HCT116 (cell line): ENCODE results near the gene SLC9A9. TPM values are rescaled to one million over a fixed set of nuclear protein-coding genes. Genes with fewer than 3 reads are reported as not detected.

Experiments
- ATAC-seq: fragments of 200-7000 bp; cut with Tn5 transposase; 2 replicates; pipeline ENCODE4 v1.9.1; 2020; ENCODE audit warnings: mild to moderate bottlenecking, moderate library complexity
- BruUV-seq: library from RNA; stranded (reverse); fragments of 400-500 nt; replicated peaks from 2 replicates; lab custom pipeline; 2021; lab: Mats Ljungman, UMichigan
- CTCF ChIA-PET: fragments of 300-600 bp; sonication (Branson Sonifier 250); formaldehyde crosslinking; loops from one replicate; lab custom pipeline; 2021; ENCODE audit warnings: antibody characterized with exemption; lab: Charles Lee
- POLR2A ChIA-PET: fragments of 300-600, 350-600 bp; sonication (Branson Sonifier 250); formaldehyde crosslinking; loops from one replicate; lab custom pipeline; 2021; ENCODE audit warnings: antibody characterized with exemption; lab: Charles Lee
- RAD21 ChIA-PET, 2 experiments: fragments of 300-600 bp; sonication (Branson Sonifier 250); formaldehyde crosslinking; loops; one replicate each; lab custom pipeline; 2023; ENCODE audit warnings: low total read pairs in 2 of 2; ENCODE audit not compliant: uncharacterized antibody in 2 of 2, unreplicated experiment in 2 of 2, low non-redundant PET in 1 of 2; lab: Charles Lee
- DNase-seq: peaks from one replicate; pipeline ENCODE4 v3.0.0-alpha.2; 2010; ENCODE audit warnings: low read depth, low spot score
- H2AFZ ChIP-seq: fragments of 200-600 bp; shearing (Covaris generic), sonication (generic); 2 replicates; pipeline ENCODE4 v1.6.1; 2017; ENCODE audit warnings: low read depth, mixed run types, mixed read lengths, antibody characterized with exemption, low read length; ENCODE audit not compliant: poor library complexity, severe bottlenecking
- H3K27ac ChIP-seq: 2 replicates; pipeline ENCODE4 v1.5.1; 2012; ENCODE audit warnings: low read depth, low read length
- H3K27me3 ChIP-seq: fragments of 200-600 bp; sonication (generic); 2 replicates; pipeline ENCODE4 v1.6.1; 2016; ENCODE audit warnings: mixed run types, low read length, mixed read lengths; ENCODE audit not compliant: insufficient read depth
- H3K36me3 ChIP-seq, 2 experiments: fragments of 200-500 bp in 1 of 2; fragments of 200-600 bp in 1 of 2; sonication (Bioruptor generic) in 1 of 2; sonication (generic) in 1 of 2; 2 replicates each; pipeline versions ENCODE4 v1.5.1 to v1.6.1; 2014 to 2016; ENCODE audit warnings: low read length in 2 of 2, inconsistent platforms in 1 of 2, mixed read lengths in 1 of 2, mixed run types in 1 of 2; ENCODE audit not compliant: insufficient read depth in 2 of 2, control insufficient read depth in 1 of 2
- H3K4me1 ChIP-seq, 2 experiments: fragments of 200-600 bp in 1 of 2; sonication (generic) in 1 of 2; 2 replicates each; pipeline versions ENCODE4 v1.5.1 to v1.6.1; 2012 to 2017; ENCODE audit warnings: low read length in 2 of 2, inconsistent platforms in 1 of 2, mild to moderate bottlenecking in 1 of 2, mixed read lengths in 1 of 2, mixed run types in 1 of 2, moderate library complexity in 1 of 2; ENCODE audit not compliant: insufficient read depth in 2 of 2, control insufficient read depth in 1 of 2
- H3K4me2 ChIP-seq: fragments of 200-600 bp; sonication (generic); 2 replicates; pipeline ENCODE4 v1.6.1; 2017; ENCODE audit warnings: mixed run types, low read length, mixed read lengths
- H3K4me3 ChIP-seq, 2 experiments: fragments of 200-600 bp in 1 of 2; sonication (generic) in 1 of 2; replicated peaks in 1 of 2; 2 replicates each; pipeline ENCODE4 v1.5.1; 2011 to 2016; ENCODE audit warnings: low read length in 2 of 2, control low read depth in 1 of 2, low read depth in 1 of 2, mild to moderate bottlenecking in 1 of 2, mixed read lengths in 1 of 2, mixed run types in 1 of 2
- H3K79me2 ChIP-seq: fragments of 200-600 bp; sonication (generic); 2 replicates; pipeline ENCODE4 v1.6.1; 2017; ENCODE audit warnings: mild to moderate bottlenecking, mixed run types, low read length, moderate library complexity, mixed read lengths; ENCODE audit not compliant: insufficient read depth
- H3K9ac ChIP-seq: fragments of 200-600 bp; sonication (generic); 2 replicates; pipeline ENCODE4 v1.6.1; 2016; ENCODE audit warnings: low read length, mixed read lengths
- H3K9me2 ChIP-seq: fragments of 200-600 bp; sonication (generic), shearing (Covaris generic); 2 replicates; pipeline ENCODE4 v1.6.1; 2017; ENCODE audit warnings: mixed run types, mild to moderate bottlenecking, moderate library complexity; ENCODE audit not compliant: insufficient read depth
- H3K9me3 ChIP-seq, 2 experiments: fragments of 200-500 bp in 1 of 2; fragments of 200-600 bp in 1 of 2; sonication (Bioruptor generic) in 1 of 2; sonication (generic) in 1 of 2; 2 replicates each; pipeline ENCODE4 v1.6.1; 2014 to 2017; ENCODE audit warnings: low read length in 2 of 2, mixed read lengths in 2 of 2, inconsistent platforms in 1 of 2, low read depth in 1 of 2, mild to moderate bottlenecking in 1 of 2, mixed run types in 1 of 2, moderate library complexity in 1 of 2; ENCODE audit not compliant: control insufficient read depth in 1 of 2, insufficient read depth in 1 of 2
- H4K20me1 ChIP-seq: fragments of 200-600 bp; sonication (generic), shearing (Covaris generic); 2 replicates; pipeline ENCODE4 v1.6.1; 2017; ENCODE audit warnings: mixed run types, mild to moderate bottlenecking, moderate library complexity; ENCODE audit not compliant: insufficient read depth
- ELF1 ChIP-seq: IDR thresholded peaks from 2 replicates; pipeline ENCODE4 v1.6.1; 2012; ENCODE audit warnings: low read depth, borderline replicate concordance
- EZH2 ChIP-seq: fragments of 200-600 bp; sonication (generic); IDR thresholded peaks from 2 replicates; pipeline ENCODE4 v1.6.1; 2017; ENCODE audit warnings: antibody characterized with exemption, mixed run types
- EZH2phosphoT487 ChIP-seq: fragments of 200-600 bp; IDR thresholded peaks from 2 replicates; pipeline ENCODE4 v1.6.1; 2018; ENCODE audit warnings: antibody characterized with exemption, borderline replicate concordance
- FOSL1 ChIP-seq: IDR thresholded peaks from 2 replicates; pipeline ENCODE4 v1.6.1; 2012; ENCODE audit warnings: low read depth
- JUND ChIP-seq: IDR thresholded peaks from 2 replicates; pipeline ENCODE4 v1.6.1; 2012
- MAX ChIP-seq: IDR thresholded peaks from 2 replicates; pipeline ENCODE4 v1.6.1; 2012
- POLR2A ChIP-seq: IDR thresholded peaks from 2 replicates; pipeline ENCODE4 v1.7.0; 2011; ENCODE audit warnings: borderline replicate concordance; ENCODE audit not compliant: insufficient read depth, insufficient read length; ENCODE audit errors: extremely low read depth
- POLR2AphosphoS5 ChIP-seq: IDR thresholded peaks from 2 replicates; pipeline ENCODE4 v1.6.1; 2011; ENCODE audit warnings: mild to moderate bottlenecking, low read depth, low read length, moderate library complexity
- RAD21 ChIP-seq: IDR thresholded peaks from 2 replicates; pipeline ENCODE4 v1.6.1; 2012; ENCODE audit warnings: low read depth, mild to moderate bottlenecking
- SIN3A ChIP-seq: IDR thresholded peaks from 2 replicates; pipeline ENCODE4 v1.6.1; 2012; ENCODE audit warnings: low read depth
- SP1 ChIP-seq: IDR thresholded peaks from 2 replicates; pipeline ENCODE4 v1.6.1; 2012; ENCODE audit warnings: low read depth
- TCF7L2 ChIP-seq: IDR thresholded peaks from 2 replicates; pipeline ENCODE4 v1.7.0; 2011; ENCODE audit warnings: borderline replicate concordance, inconsistent platforms; ENCODE audit not compliant: insufficient read depth, insufficient read length; ENCODE audit errors: extremely low read depth
- YY1 ChIP-seq: IDR thresholded peaks from 2 replicates; pipeline ENCODE4 v1.6.1; 2011; ENCODE audit warnings: low read length, low read depth, moderate library complexity, mild to moderate bottlenecking; ENCODE audit not compliant: insufficient replicate concordance; ENCODE audit errors: extremely low read depth
- ZBTB33 ChIP-seq: IDR thresholded peaks from 2 replicates; pipeline ENCODE4 v1.6.1; 2011; ENCODE audit warnings: mild to moderate bottlenecking, low read length, moderate library complexity; ENCODE audit not compliant: insufficient replicate concordance; ENCODE audit errors: extremely low read depth
- ZFX ChIP-seq: fragments of 450-650 bp; IDR thresholded peaks from 2 replicates; pipeline ENCODE4 v1.6.1; 2017
- ZNF274 ChIP-seq: fragments of 200-500 bp; sonication (Bioruptor generic); IDR thresholded peaks from 2 replicates; pipeline ENCODE4 v1.6.1; 2014; ENCODE audit warnings: mild to moderate bottlenecking, low read depth, low read length, inconsistent platforms
- intact Hi-C: fragments of 100-400 bp; cut with micrococcal nuclease; formaldehyde crosslinking; loops from 2 replicates; pipeline ENCODE4 v1.10.0; 2022
- total RNA-seq: library from RNA; stranded (reverse); gene quantifications from one replicate; pipeline ENCODE4 v1.2.1, GENCODE V29; 2021; ENCODE audit not compliant: unreplicated experiment
- TF ChIP-seq, protein P1 (sequence below): IDR thresholded peaks from 2 replicates; pipeline ENCODE4 v1.6.1; 2012
- TF ChIP-seq, protein P2 (sequence below), 3 experiments: fragments of 200-600 bp in 1 of 3; sonication (generic) in 1 of 3; IDR thresholded peaks in 2 of 3; conservative IDR thresholded peaks in 1 of 3; 2 replicates each; pipeline ENCODE4 v1.5.1; 2012 to 2017; ENCODE audit warnings: low read depth in 2 of 3, low read length in 2 of 3, antibody characterized with exemption in 1 of 3, borderline replicate concordance in 1 of 3, control low read depth in 1 of 3, mild to moderate bottlenecking in 1 of 3, mixed read lengths in 1 of 3, mixed run types in 1 of 3, moderate library complexity in 1 of 3; ENCODE audit not compliant: insufficient read depth in 1 of 3

The SLC9A9 gene
- total RNA-seq, 1 experiment from 2014 or later, result 0.20 TPM

DNA sequence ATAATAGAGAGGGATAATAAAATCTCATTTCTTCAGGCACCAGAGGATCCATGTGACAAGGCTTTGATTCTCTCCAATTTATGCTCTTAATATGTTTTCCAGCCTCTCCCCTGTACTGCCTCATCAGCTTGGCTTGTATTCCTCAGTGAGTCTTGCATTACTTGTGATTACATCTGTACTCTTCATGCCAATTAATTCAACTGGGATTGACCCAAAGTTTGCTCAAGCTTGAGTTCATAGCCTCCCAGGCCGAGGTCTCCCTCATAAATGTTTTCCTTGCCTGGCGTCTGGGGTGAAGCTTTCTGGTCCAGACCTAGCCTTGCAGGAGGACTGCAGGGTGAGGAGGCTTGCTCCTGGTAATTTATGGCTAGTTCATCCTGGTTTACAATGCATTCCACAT is 581.8 kb downstream of the SLC9A9 start:
- Histone ChIP-seq H4K20me1 (no peaks in the 10 kb centered on the region), H2AFZ (no peak overlapping the region), H3K27me3 (no peaks in the 10 kb centered on the region), H3K36me3 (no peaks in the 10 kb centered on the region), H3K9me3 (no peaks in the 10 kb centered on the region), H3K9ac (no peak overlapping the region), H3K27ac (no peak overlapping the region), H3K4me2 (no peak overlapping the region), H3K9me2 (no peaks in the 10 kb centered on the region), H3K4me3 (no peak overlapping the region), H3K79me2 (no peaks in the 10 kb centered on the region), H3K4me1 (no peaks in the 10 kb centered on the region)
- POLR2A ChIA-PET, result no interaction called here
- RAD21 ChIA-PET, result no interaction called here
- CTCF ChIA-PET, result no interaction called here
- intact Hi-C loops, result no loop called here
- BruUV-seq, result no TSS peak
- TF ChIP-seq EZH2phosphoT487 (no peak), SP1 (no peak), YY1 (no peak), ZFX (no peak), POLR2AphosphoS5 (no peak), FOSL1 (no peak), MAX (no peak), ZNF274 (no peak), EZH2 (no peak), POLR2A (no peak), JUND (no peak), TCF7L2 (no peak), SIN3A (no peak), RAD21 (no peak), ZBTB33 (no peak), ELF1 (no peak)
- TF ChIP-seq, protein P1, sequence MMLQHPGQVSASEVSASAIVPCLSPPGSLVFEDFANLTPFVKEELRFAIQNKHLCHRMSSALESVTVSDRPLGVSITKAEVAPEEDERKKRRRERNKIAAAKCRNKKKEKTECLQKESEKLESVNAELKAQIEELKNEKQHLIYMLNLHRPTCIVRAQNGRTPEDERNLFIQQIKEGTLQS, result no peak
- TF ChIP-seq, protein P2, sequence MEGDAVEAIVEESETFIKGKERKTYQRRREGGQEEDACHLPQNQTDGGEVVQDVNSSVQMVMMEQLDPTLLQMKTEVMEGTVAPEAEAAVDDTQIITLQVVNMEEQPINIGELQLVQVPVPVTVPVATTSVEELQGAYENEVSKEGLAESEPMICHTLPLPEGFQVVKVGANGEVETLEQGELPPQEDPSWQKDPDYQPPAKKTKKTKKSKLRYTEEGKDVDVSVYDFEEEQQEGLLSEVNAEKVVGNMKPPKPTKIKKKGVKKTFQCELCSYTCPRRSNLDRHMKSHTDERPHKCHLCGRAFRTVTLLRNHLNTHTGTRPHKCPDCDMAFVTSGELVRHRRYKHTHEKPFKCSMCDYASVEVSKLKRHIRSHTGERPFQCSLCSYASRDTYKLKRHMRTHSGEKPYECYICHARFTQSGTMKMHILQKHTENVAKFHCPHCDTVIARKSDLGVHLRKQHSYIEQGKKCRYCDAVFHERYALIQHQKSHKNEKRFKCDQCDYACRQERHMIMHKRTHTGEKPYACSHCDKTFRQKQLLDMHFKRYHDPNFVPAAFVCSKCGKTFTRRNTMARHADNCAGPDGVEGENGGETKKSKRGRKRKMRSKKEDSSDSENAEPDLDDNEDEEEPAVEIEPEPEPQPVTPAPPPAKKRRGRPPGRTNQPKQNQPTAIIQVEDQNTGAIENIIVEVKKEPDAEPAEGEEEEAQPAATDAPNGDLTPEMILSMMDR (IDR thresholded peaks at IDR 0.05 in 2 of 3, conservative IDR thresholded peaks at IDR 0.05 in 1 of 3; ENCODE audit: borderline replicate concordance in 1 of 3, insufficient read depth in 1 of 3, low read depth in 2 of 3, low read length in 2 of 3), result no peak
- ATAC-seq (no peak), DNase-seq (no peak)
